Endothelial cell of umbilical vein (primary cell): ENCODE results near the gene SPDYC. TPM values are rescaled to one million over a fixed set of nuclear protein-coding genes. Genes with fewer than 3 reads are reported as not detected.

Experiments
- BruUV-seq: library from RNA; stranded (reverse); fragments of 400-500 nt; replicated peaks from 2 replicates; lab custom pipeline; 2021; lab: Mats Ljungman, UMichigan
- CTCF ChIA-PET: fragments of 300-600, 350-600 bp; sonication (Branson Sonifier 250); formaldehyde crosslinking; loops from one replicate; lab custom pipeline; 2021; ENCODE audit warnings: antibody characterized with exemption, inconsistent platforms; lab: Charles Lee
- POLR2A ChIA-PET: fragments of 300-600, 350-600 bp; sonication (Branson Sonifier 250); formaldehyde crosslinking; loops from one replicate; lab custom pipeline; 2021; ENCODE audit warnings: antibody characterized with exemption, inconsistent platforms; lab: Charles Lee
- DNase-seq: peaks from one replicate; pipeline ENCODE4 v3.0.0-alpha.2; 2011; ENCODE audit warnings: low read depth, low spot score
- FAIRE-seq: peaks from 2 replicates; lab custom pipeline; 2011; peaks lifted over from hg19 to GRCh38; lab: Jason Lieb, UNC
- H2AFZ ChIP-seq: 2 replicates; pipeline ENCODE4 v1.6.0; 2012; ENCODE audit warnings: low read depth, low read length, control low read depth, inconsistent platforms
- H3K27ac ChIP-seq: 2 replicates; pipeline ENCODE4 v1.5.1; 2011; ENCODE audit warnings: low read depth, mild to moderate bottlenecking, control low read depth, low read length, moderate library complexity; ENCODE audit not compliant: insufficient read depth
- H3K27me3 ChIP-seq, 2 experiments: 2 replicates each; pipeline versions ENCODE4 v1.6.0 to v1.6.1; 2011; ENCODE audit warnings: low read length in 2 of 2, mixed read lengths in 1 of 2; ENCODE audit not compliant: control insufficient read depth in 2 of 2, insufficient read depth in 2 of 2
- H3K36me3 ChIP-seq, 2 experiments: 2 replicates in 1 of 2; 3 replicates in 1 of 2; pipeline ENCODE4 v1.5.1; 2011; ENCODE audit warnings: low read length in 2 of 2, mild to moderate bottlenecking in 1 of 2, moderate library complexity in 1 of 2; ENCODE audit not compliant: control insufficient read depth in 2 of 2, insufficient read depth in 2 of 2; ENCODE audit errors: extremely low read depth in 1 of 2
- H3K4me1 ChIP-seq: 3 replicates; pipeline ENCODE4 v1.5.1; 2011; ENCODE audit warnings: mild to moderate bottlenecking, low read length; ENCODE audit not compliant: control insufficient read depth, insufficient read depth; ENCODE audit errors: extremely low read depth
- H3K4me2 ChIP-seq: 2 replicates; pipeline ENCODE4 v1.6.1; 2011; ENCODE audit warnings: low read length, control low read depth, mixed read lengths; ENCODE audit not compliant: insufficient read depth
- H3K4me3 ChIP-seq, 3 experiments: fragments of 200-600 bp in 1 of 3; sonication (generic), shearing (Covaris generic) in 1 of 3; replicated peaks in 1 of 3; 2 replicates each; pipeline ENCODE4 v1.5.1; 2011 to 2016; ENCODE audit warnings: control low read depth in 3 of 3, low read length in 3 of 3, mild to moderate bottlenecking in 2 of 3, inconsistent platforms in 1 of 3, low read depth in 1 of 3, moderate library complexity in 1 of 3; ENCODE audit not compliant: insufficient read depth in 1 of 3
- H3K79me2 ChIP-seq: 2 replicates; pipeline ENCODE4 v1.6.0; 2012; ENCODE audit warnings: low read length, inconsistent platforms; ENCODE audit not compliant: control insufficient read depth, insufficient read depth
- H3K9ac ChIP-seq: replicated peaks from 2 replicates; pipeline ENCODE3; 2011; ENCODE audit warnings: low read length, control low read depth; ENCODE audit not compliant: insufficient read depth; ENCODE audit errors: extremely low read depth
- H3K9me1 ChIP-seq: replicated peaks from 3 replicates; pipeline ENCODE4 v1.6.0; 2011; ENCODE audit warnings: mild to moderate bottlenecking, low read length; ENCODE audit not compliant: control insufficient read depth, insufficient read depth; ENCODE audit errors: extremely low read depth
- H3K9me3 ChIP-seq: replicated peaks from 2 replicates; pipeline ENCODE4 v1.5.1; 2012; ENCODE audit warnings: low read length, inconsistent platforms; ENCODE audit not compliant: control insufficient read depth, insufficient read depth
- H4K20me1 ChIP-seq: replicated peaks from 2 replicates; pipeline ENCODE3; 2011; ENCODE audit warnings: mild to moderate bottlenecking, low read length; ENCODE audit not compliant: control insufficient read depth, insufficient read depth; ENCODE audit errors: extremely low read depth
- CTCF ChIP-seq, 2 donors: IDR thresholded peaks; 1 replicate in 1 of 2; 2 replicates in 1 of 2; pipeline ENCODE4 v1.5.1; 2011; ENCODE audit warnings: low read length in 2 of 2, mild to moderate bottlenecking in 2 of 2, moderate library complexity in 2 of 2, control low read depth in 1 of 2, inconsistent platforms in 1 of 2, low read depth in 1 of 2; ENCODE audit not compliant: insufficient read depth in 1 of 2; ENCODE audit errors: extremely low read depth in 1 of 2
- EZH2 ChIP-seq: IDR thresholded peaks from 2 replicates; pipeline ENCODE4 v1.6.1; 2012; ENCODE audit warnings: borderline replicate concordance, low read depth, mild to moderate bottlenecking, moderate library complexity, low read length, inconsistent platforms; ENCODE audit not compliant: severe bottlenecking
- FOS ChIP-seq: IDR thresholded peaks from 2 replicates; pipeline ENCODE4 v1.6.1; 2011; ENCODE audit warnings: mild to moderate bottlenecking, low read length, moderate library complexity, borderline replicate concordance; ENCODE audit not compliant: insufficient read depth
- GATA2 ChIP-seq: IDR thresholded peaks from 2 replicates; pipeline ENCODE4 v1.7.0; 2011; ENCODE audit warnings: low read depth, mild to moderate bottlenecking, moderate library complexity, mixed read lengths, low read length; ENCODE audit not compliant: insufficient read length, insufficient read depth
- JUN ChIP-seq: IDR thresholded peaks from 2 replicates; pipeline ENCODE4 v1.6.1; 2011; ENCODE audit warnings: borderline replicate concordance, low read depth; ENCODE audit not compliant: insufficient read length, insufficient read depth
- MAX ChIP-seq: IDR thresholded peaks from 2 replicates; pipeline ENCODE4 v1.6.1; 2011; ENCODE audit not compliant: insufficient read depth, insufficient read length
- MYC ChIP-seq: IDR thresholded peaks from one replicate; pipeline ENCODE4 v1.6.1; 2011; ENCODE audit warnings: mild to moderate bottlenecking, low read depth, low read length
- POLR2A ChIP-seq: IDR thresholded peaks from 2 replicates; pipeline ENCODE4 v1.6.1; 2012; ENCODE audit warnings: low read depth, mild to moderate bottlenecking, control low read depth, low read length
- POLR2AphosphoS5 ChIP-seq: IDR thresholded peaks from 2 replicates; pipeline ENCODE4 v1.6.1; 2012; ENCODE audit warnings: low read depth, mild to moderate bottlenecking, control low read depth, low read length, moderate library complexity; ENCODE audit not compliant: insufficient read depth
- dilution Hi-C: fragments of 300-500 bp; cut with MboI; formaldehyde crosslinking; loops from one replicate; pipeline ENCODE4 v1.15.0; 2019; ENCODE audit warnings: low sequenced_read_pairs; ENCODE audit not compliant: extremely low pct_ligation_motif_present
- intact Hi-C: fragments of 100-400 bp; cut with micrococcal nuclease; formaldehyde crosslinking; loops from one replicate; pipeline ENCODE4 v1.10.0; 2022
- polyA plus RNA-seq, 4 experiments: library from polyadenylated mRNA; depleted of rRNA in 3 of 4; stranded (reverse) in 3 of 4; unstranded in 1 of 4; fragments of >200 nt; gene quantifications; 2 replicates each; pipeline versions ENCODE4 v1.2.1 to v1.2.3, GENCODE V29; 2011 to 2012; ENCODE audit warnings: missing spikeins in 1 of 4
- total RNA-seq: library from RNA; stranded (reverse); gene quantifications from 2 replicates; pipeline ENCODE4 v1.2.3, GENCODE V29; 2021

SPDYC gene
- total and polyA plus RNA-seq, 2 donors (not counting 3 experiments of a cell fraction or from before 2014, with no cell fraction given): not detected

GRCh38 chr11:65210361-65210731 lies 40.3 kb downstream of the SPDYC start:
- CTCF ChIA-PET: interaction anchor here (3.6 kb wide), 1 partner anchor 15 kb away, joined by 15 read pairs; no protein-coding TSS in a partner anchor
- DNase-seq (no peak), FAIRE-seq (no peak)
- H3K27me3 ChIP-seq: no peaks in the 10 kb centered on the region
- H3K9ac ChIP-seq: no peak overlapping the region
- no peaks in the 10 kb centered on the region for H3K9me3 ChIP-seq
- no peaks in the 10 kb centered on the region for H4K20me1 ChIP-seq
- H3K79me2 ChIP-seq: no peaks in the 10 kb centered on the region
- H3K4me3 ChIP-seq: no peak overlapping the region
- no peaks in the 10 kb centered on the region for H3K9me1 ChIP-seq
- intact Hi-C loops: no loop called here
- no peak overlapping the region for H3K4me2 ChIP-seq
- no peak overlapping the region for H3K27ac ChIP-seq
- no peak overlapping the region for H2AFZ ChIP-seq
- TF ChIP-seq CTCF (IDR thresholded peaks at IDR 0.05; ENCODE audit: extremely low read depth in 1 of 2, insufficient read depth in 1 of 2, low read depth in 1 of 2, low read length in 2 of 2) (no peak), MAX (no peak), POLR2A (no peak), GATA2 (no peak), MYC (no peak)
- no TSS peak for BruUV-seq
- no peaks in the 10 kb centered on the region for H3K4me1 ChIP-seq
- H3K36me3 ChIP-seq: peaks cover 14 to 47% of the 10 kb centered on the region in 2 experiments
- POLR2A ChIA-PET: no interaction called here
- dilution Hi-C loops: no loop called here

GRCh38 chr11:65210748-65211147 lies 40.7 kb downstream of the SPDYC start:
- H4K20me1 ChIP-seq: no peaks in the 10 kb centered on the region

More at GRCh38 chr11:65210748-65211147, 40.7 kb downstream of the SPDYC start:
- Histone ChIP-seq H3K4me2 (no peak overlapping the region), H3K9me3 (no peaks in the 10 kb centered on the region), H3K4me3 (no peak overlapping the region), H3K9me1 (no peaks in the 10 kb centered on the region), H3K4me1 (no peaks in the 10 kb centered on the region), H3K79me2 (no peaks in the 10 kb centered on the region), H3K27ac (no peak overlapping the region), H3K9ac (no peak overlapping the region), H2AFZ (no peak overlapping the region), H3K36me3 (peaks cover 12 to 43% of the 10 kb centered on the region in 2 experiments), H3K27me3 (no peaks in the 10 kb centered on the region)
- no TSS peak for BruUV-seq
- POLR2A ChIA-PET: no interaction called here
- DNase-seq (no peak), FAIRE-seq (no peak)
- CTCF ChIA-PET: interaction anchor here (3.6 kb wide), 1 partner anchor 15 kb away, joined by 15 read pairs; no protein-coding TSS in a partner anchor
- intact Hi-C loops (no loop called here), dilution Hi-C loops (no loop called here)
- no peak for TF ChIP-seq MYC
- TF ChIP-seq CTCF (IDR thresholded peaks at IDR 0.05; ENCODE audit: extremely low read depth in 1 of 2, insufficient read depth in 1 of 2, low read depth in 1 of 2, low read length in 2 of 2): no peak
- no peak for TF ChIP-seq GATA2
- no peak for TF ChIP-seq POLR2AphosphoS5
- TF ChIP-seq MAX: no peak
- no peak for TF ChIP-seq EZH2
- TF ChIP-seq FOS: no peak
- no peak for TF ChIP-seq JUN
- no peak for TF ChIP-seq POLR2A
